Endodermal cell (in vitro differentiated cells): Measurements from ENCODE around the gene ZNF740. TPM values are rescaled to one million over a fixed set of nuclear protein-coding genes. Genes with fewer than 3 reads are reported as not detected.

Source experiments
- DNase-seq: peaks from one replicate; pipeline ENCODE4 v3.0.0-alpha.2; 2017
- H3K27ac ChIP-seq: 2 replicates; pipeline ENCODE4 v1.5.1; 2013; ENCODE audit warnings: mild to moderate bottlenecking, low read depth, low read length, moderate library complexity
- H3K27me3 ChIP-seq: 2 replicates; pipeline ENCODE4 v1.6.1; 2013; ENCODE audit warnings: mild to moderate bottlenecking, low read length, moderate library complexity; ENCODE audit not compliant: insufficient read depth, control insufficient read depth, poor library complexity, severe bottlenecking
- H3K36me3 ChIP-seq: 2 replicates; pipeline ENCODE4 v1.7.0; 2013; ENCODE audit warnings: mild to moderate bottlenecking, low read length, moderate library complexity; ENCODE audit not compliant: control insufficient read depth, insufficient read depth
- H3K4me1 ChIP-seq: one replicate; pipeline ENCODE4 v1.7.0; 2013; ENCODE audit warnings: low read length; ENCODE audit not compliant: control insufficient read depth, insufficient read depth
- H3K4me3 ChIP-seq: 2 replicates; pipeline ENCODE4 v1.5.1; 2013; ENCODE audit warnings: mild to moderate bottlenecking, low read length, moderate library complexity
- H3K9ac ChIP-seq: 2 replicates; pipeline ENCODE4 v1.6.1; 2013; ENCODE audit warnings: mild to moderate bottlenecking, low read length, moderate library complexity; ENCODE audit not compliant: poor library complexity, severe bottlenecking; ENCODE audit errors: extremely low read depth
- H3K9me3 ChIP-seq: 2 replicates; pipeline ENCODE4 v1.6.1; 2013; ENCODE audit warnings: mild to moderate bottlenecking, low read length, moderate library complexity; ENCODE audit not compliant: control insufficient read depth
- H3K27ac Mint-ChIP-seq: 2 replicates; pipeline ENCODE4 v1.8.0; 2020; ENCODE audit warnings: mixed read lengths
- H3K27me3 Mint-ChIP-seq: 2 replicates; pipeline ENCODE4 v1.8.0; 2021; ENCODE audit warnings: mild to moderate bottlenecking, mixed read lengths; ENCODE audit not compliant: insufficient read depth
- H3K36me3 Mint-ChIP-seq: 2 replicates; pipeline ENCODE4 v1.8.0; 2020; ENCODE audit warnings: low read depth, mixed read lengths
- H3K4me1 Mint-ChIP-seq: 2 replicates; pipeline ENCODE4 v1.8.0; 2020; ENCODE audit warnings: mixed read lengths
- H3K4me3 Mint-ChIP-seq: 2 replicates; pipeline ENCODE4 v1.8.0; 2020; ENCODE audit warnings: mild to moderate bottlenecking, moderate library complexity, mixed read lengths
- H3K9me3 Mint-ChIP-seq: 2 replicates; pipeline ENCODE4 v1.8.0; 2020; ENCODE audit warnings: mild to moderate bottlenecking, mixed read lengths
- CTCF ChIP-seq: fragments of 200-600 bp; sonication (generic); conservative IDR thresholded peaks from 2 replicates; pipeline ENCODE4 v1.5.0; 2021; ENCODE audit warnings: antibody characterized with exemption, mild to moderate bottlenecking
- WGBS, 2 experiments: methylation state at CpG; one replicate each; pipeline versions ENCODE4 v1.1.5 to v1.1.7; 2013; ENCODE audit warnings: missing lambda C conversion rate in 2 of 2, mixed read lengths in 1 of 2; ENCODE audit not compliant: insufficient coverage in 1 of 2, insufficient read length in 1 of 2; 5-methylcytosine and 5-hydroxymethylcytosine counted together
- total RNA-seq, 2 donors: library from RNA; stranded (reverse); fragmentation: NEBNext Ultra II Directional in 1 of 2; extraction: Animal tissue kit (Norgen Biotek cat#: 25700) in 1 of 2; gene quantifications; 2 replicates in 1 of 2; 3 replicates in 1 of 2; pipeline ENCODE4 v1.2.1, GENCODE V29; 2021

ZNF740 gene
- total RNA-seq, 2 donors from 2014 or later = 54.0 to 54.6 TPM

GRCh38 chr12:53191885-53192530 lies 11.5 kb downstream of the ZNF740 start:
- Mint-ChIP-seq H3K27me3 (peaks cover 44% of the 10 kb centered on the region), H3K36me3 (peaks cover 25% of the 10 kb centered on the region), H3K27ac (no peak overlapping the region), H3K4me3 (no peak overlapping the region), H3K4me1 (peaks cover 3% of the 10 kb centered on the region), H3K9me3 (no peaks in the 10 kb centered on the region)
- no peak overlapping the region for H3K4me3 ChIP-seq
- no peak for DNase-seq
- H3K9me3 ChIP-seq = no peaks in the 10 kb centered on the region
- H3K27me3 ChIP-seq = peaks cover 17% of the 10 kb centered on the region
- TF ChIP-seq CTCF = no peak
- no peak overlapping the region for H3K27ac ChIP-seq
- WGBS, 2 experiments = 94 to 98% methylated on average over 10 to 14 of the region's 14 CpGs
- H3K9ac ChIP-seq = no peak overlapping the region
- no peaks in the 10 kb centered on the region for H3K4me1 ChIP-seq
- H3K36me3 ChIP-seq = peaks cover 26% of the 10 kb centered on the region

GRCh38 chr12:53192531-53193021 lies 12.1 kb downstream of the ZNF740 start:
- Histone ChIP-seq H3K9ac (no peak overlapping the region), H3K27me3 (peaks cover 22% of the 10 kb centered on the region), H3K4me3 (no peak overlapping the region), H3K9me3 (no peaks in the 10 kb centered on the region), H3K36me3 (peaks cover 21% of the 10 kb centered on the region), H3K27ac (no peak overlapping the region), H3K4me1 (no peaks in the 10 kb centered on the region)
- WGBS, 2 experiments = 95 to 100% methylated on average over 9 to 14 of the region's 14 CpGs
- DNase-seq = no peak
- H3K4me3 Mint-ChIP-seq = no peak overlapping the region
- no peaks in the 10 kb centered on the region for H3K9me3 Mint-ChIP-seq
- peaks cover 20% of the 10 kb centered on the region for H3K36me3 Mint-ChIP-seq
- no peak overlapping the region for H3K27ac Mint-ChIP-seq
- peaks cover 3% of the 10 kb centered on the region for H3K4me1 Mint-ChIP-seq
- no peak for TF ChIP-seq CTCF
- peaks cover 48% of the 10 kb centered on the region for H3K27me3 Mint-ChIP-seq

- 95 to 100% methylated on average over 1 to 9 of the region's 9 CpGs for WGBS, 2 experiments
- Histone ChIP-seq H3K9ac (no peak overlapping the region), H3K4me3 (no peak overlapping the region), H3K9me3 (no peaks in the 10 kb centered on the region), H3K27me3 (peaks cover 27% of the 10 kb centered on the region), H3K4me1 (no peaks in the 10 kb centered on the region), H3K27ac (no peak overlapping the region), H3K36me3 (peaks cover 16% of the 10 kb centered on the region)
- Mint-ChIP-seq H3K4me1 (peaks cover 3% of the 10 kb centered on the region), H3K9me3 (no peaks in the 10 kb centered on the region), H3K4me3 (no peak overlapping the region), H3K36me3 (peaks cover 15% of the 10 kb centered on the region), H3K27ac (no peak overlapping the region), H3K27me3 (peaks cover 52% of the 10 kb centered on the region)
- peak; percentile 43 for DNase-seq
- no peak for TF ChIP-seq CTCF
Measured at GRCh38 chr12:53193040-53193439, 12.5 kb downstream of the ZNF740 start.
